Measurements from ENCODE around the gene POLG2. TPM values are rescaled to one million over a fixed set of nuclear protein-coding genes. Genes with fewer than 3 reads are reported as not detected.

The POLG2 gene
- total and polyA plus RNA-seq, 9 of the 15 experiments (the other 6 are each of a cell fraction or from before 2014, with no cell fraction given), result 13.4 to 44.8 (median 37.0) TPM

DNA sequence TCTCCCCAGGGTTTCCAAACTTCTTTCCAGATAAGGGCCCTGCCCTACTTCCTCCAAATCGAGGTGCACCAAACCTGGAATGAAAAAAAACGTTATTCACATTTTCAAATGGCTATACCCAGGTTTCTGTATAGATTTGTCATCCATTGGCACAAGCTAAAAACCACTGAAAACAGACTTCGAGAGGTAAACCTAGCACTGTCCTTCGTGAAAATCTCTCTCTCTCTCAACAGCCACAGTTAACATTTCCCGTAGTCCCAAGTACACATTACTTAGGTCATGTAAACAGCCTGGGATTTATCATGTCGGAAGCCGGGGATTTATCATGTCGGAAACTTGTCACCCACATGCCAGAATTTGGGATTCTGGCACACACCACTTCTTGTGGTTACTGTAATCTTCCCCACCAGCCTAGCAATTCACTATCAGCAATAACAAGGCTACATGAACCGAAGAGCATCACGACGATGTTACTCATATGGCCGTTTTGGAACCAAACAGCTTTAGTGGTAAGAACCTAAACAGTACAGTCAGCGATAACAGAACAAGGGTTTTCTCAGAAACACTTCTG is 8.0 kb upstream of the POLG2 start (continued):
- TF ChIP-seq PRPF4 (IDR thresholded peaks at IDR 0.05; ENCODE audit: insufficient read depth, low read depth, low read length, poor library complexity, severe bottlenecking) (no peak), RBFOX2 (IDR thresholded peaks at IDR 0.05; ENCODE audit: low read depth, low read length) (no peak), EHMT2 (IDR thresholded peaks at IDR 0.05) (no peak), FOXK2 (conservative IDR thresholded peaks at IDR 0.05 in 1 of 2, IDR thresholded peaks at IDR 0.05 in 1 of 2; ENCODE audit: low read depth in 2 of 2) (peak in 1 of 2 experiments; percentile 65; a peak in 3 of 4 replicates), KDM1A (IDR thresholded peaks at IDR 0.05) (peak; percentile 71 to 75), CTBP1 (IDR thresholded peaks at IDR 0.05; ENCODE audit: borderline replicate concordance) (no peak), PRMT5 (CRISPR knock-in tag; IDR thresholded peaks at IDR 0.05) (no peak), COPS2 (conservative IDR thresholded peaks at IDR 0.05) (no peak), HDAC6 (IDR thresholded peaks at IDR 0.05; ENCODE audit: low read depth, low read length) (no peak), NR3C1 (CRISPR knock-in tag; IDR thresholded peaks at IDR 0.05) (no peak), GATAD2A (IDR thresholded peaks at IDR 0.05) (no peak), MYNN (IDR thresholded peaks at IDR 0.05) (no peak), MYNN (CRISPR knock-in tag; IDR thresholded peaks at IDR 0.05) (no peak), THRAP3 (IDR thresholded peaks at IDR 0.05; ENCODE audit: borderline replicate concordance) (no peak), ZKSCAN1 (IDR thresholded peaks at IDR 0.05; ENCODE audit: low read depth, low read length) (no peak), ZNF224 (CRISPR knock-in tag; IDR thresholded peaks at IDR 0.05) (no peak), MTA2 (IDR thresholded peaks at IDR 0.05; ENCODE audit: low read depth) (peak; percentile 53), RBM22 (IDR thresholded peaks at IDR 0.05; ENCODE audit: low read depth, low read length, poor library complexity, severe bottlenecking) (no peak), RB1 (IDR thresholded peaks at IDR 0.05; ENCODE audit: low read depth) (no peak), KLF16 (IDR thresholded peaks at IDR 0.05) (no peak), GTF2E2 (tag; IDR thresholded peaks at IDR 0.05) (no peak)
- TF ChIP-seq, protein P1, sequence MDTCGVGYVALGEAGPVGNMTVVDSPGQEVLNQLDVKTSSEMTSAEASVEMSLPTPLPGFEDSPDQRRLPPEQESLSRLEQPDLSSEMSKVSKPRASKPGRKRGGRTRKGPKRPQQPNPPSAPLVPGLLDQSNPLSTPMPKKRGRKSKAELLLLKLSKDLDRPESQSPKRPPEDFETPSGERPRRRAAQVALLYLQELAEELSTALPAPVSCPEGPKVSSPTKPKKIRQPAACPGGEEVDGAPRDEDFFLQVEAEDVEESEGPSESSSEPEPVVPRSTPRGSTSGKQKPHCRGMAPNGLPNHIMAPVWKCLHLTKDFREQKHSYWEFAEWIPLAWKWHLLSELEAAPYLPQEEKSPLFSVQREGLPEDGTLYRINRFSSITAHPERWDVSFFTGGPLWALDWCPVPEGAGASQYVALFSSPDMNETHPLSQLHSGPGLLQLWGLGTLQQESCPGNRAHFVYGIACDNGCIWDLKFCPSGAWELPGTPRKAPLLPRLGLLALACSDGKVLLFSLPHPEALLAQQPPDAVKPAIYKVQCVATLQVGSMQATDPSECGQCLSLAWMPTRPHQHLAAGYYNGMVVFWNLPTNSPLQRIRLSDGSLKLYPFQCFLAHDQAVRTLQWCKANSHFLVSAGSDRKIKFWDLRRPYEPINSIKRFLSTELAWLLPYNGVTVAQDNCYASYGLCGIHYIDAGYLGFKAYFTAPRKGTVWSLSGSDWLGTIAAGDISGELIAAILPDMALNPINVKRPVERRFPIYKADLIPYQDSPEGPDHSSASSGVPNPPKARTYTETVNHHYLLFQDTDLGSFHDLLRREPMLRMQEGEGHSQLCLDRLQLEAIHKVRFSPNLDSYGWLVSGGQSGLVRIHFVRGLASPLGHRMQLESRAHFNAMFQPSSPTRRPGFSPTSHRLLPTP (IDR thresholded peaks at IDR 0.05; ENCODE audit: borderline replicate concordance, extremely low read depth, insufficient read length), result no peak
- TF ChIP-seq, protein P2, sequence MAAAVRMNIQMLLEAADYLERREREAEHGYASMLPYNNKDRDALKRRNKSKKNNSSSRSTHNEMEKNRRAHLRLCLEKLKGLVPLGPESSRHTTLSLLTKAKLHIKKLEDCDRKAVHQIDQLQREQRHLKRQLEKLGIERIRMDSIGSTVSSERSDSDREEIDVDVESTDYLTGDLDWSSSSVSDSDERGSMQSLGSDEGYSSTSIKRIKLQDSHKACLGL (CRISPR knock-in tag; IDR thresholded peaks at IDR 0.05; ENCODE audit: borderline replicate concordance, poor library complexity, severe bottlenecking), result no peak
- TF ChIP-seq, protein P3, sequence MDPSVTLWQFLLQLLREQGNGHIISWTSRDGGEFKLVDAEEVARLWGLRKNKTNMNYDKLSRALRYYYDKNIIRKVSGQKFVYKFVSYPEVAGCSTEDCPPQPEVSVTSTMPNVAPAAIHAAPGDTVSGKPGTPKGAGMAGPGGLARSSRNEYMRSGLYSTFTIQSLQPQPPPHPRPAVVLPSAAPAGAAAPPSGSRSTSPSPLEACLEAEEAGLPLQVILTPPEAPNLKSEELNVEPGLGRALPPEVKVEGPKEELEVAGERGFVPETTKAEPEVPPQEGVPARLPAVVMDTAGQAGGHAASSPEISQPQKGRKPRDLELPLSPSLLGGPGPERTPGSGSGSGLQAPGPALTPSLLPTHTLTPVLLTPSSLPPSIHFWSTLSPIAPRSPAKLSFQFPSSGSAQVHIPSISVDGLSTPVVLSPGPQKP (CRISPR knock-in tag; IDR thresholded peaks at IDR 0.05), result no peak
- TF ChIP-seq, protein P4, sequence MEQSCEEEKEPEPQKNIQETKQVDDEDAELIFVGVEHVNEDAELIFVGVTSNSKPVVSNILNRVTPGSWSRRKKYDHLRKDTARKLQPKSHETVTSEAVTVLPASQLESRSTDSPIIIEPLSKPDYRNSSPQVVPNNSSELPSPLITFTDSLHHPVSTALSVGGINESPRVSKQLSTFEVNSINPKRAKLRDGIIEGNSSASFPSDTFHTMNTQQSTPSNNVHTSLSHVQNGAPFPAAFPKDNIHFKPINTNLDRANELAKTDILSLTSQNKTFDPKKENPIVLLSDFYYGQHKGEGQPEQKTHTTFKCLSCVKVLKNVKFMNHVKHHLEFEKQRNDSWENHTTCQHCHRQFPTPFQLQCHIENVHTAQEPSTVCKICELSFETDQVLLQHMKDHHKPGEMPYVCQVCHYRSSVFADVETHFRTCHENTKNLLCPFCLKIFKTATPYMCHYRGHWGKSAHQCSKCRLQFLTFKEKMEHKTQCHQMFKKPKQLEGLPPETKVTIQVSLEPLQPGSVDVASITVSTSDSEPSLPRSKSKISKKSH (CRISPR knock-in tag; IDR thresholded peaks at IDR 0.05), result no peak
